Caco-2 (cell line): Measurements from ENCODE around the gene CORO2B. TPM values are rescaled to one million over a fixed set of nuclear protein-coding genes. Genes with fewer than 3 reads are reported as not detected.

Source experiments
- BruUV-seq: library from RNA; stranded (reverse); fragments of 400-500 nt; replicated peaks from 2 replicates; lab custom pipeline; 2021; lab: Mats Ljungman, UMichigan
- CTCF ChIA-PET: fragments of 300-600 bp; sonication (Branson Sonifier 250); formaldehyde crosslinking; loops from one replicate; lab custom pipeline; 2022; ENCODE audit warnings: antibody characterized with exemption; lab: Charles Lee
- POLR2A ChIA-PET: fragments of 300-600 bp; sonication (Branson Sonifier 250); formaldehyde crosslinking; loops from one replicate; lab custom pipeline; 2022; ENCODE audit warnings: antibody characterized with exemption; lab: Charles Lee
- DNase-seq, 2 experiments: peaks; one replicate each; pipeline versions ENCODE4 v3.0.0 to v3.0.0-alpha.2; 2020 to 2022
- H3K27me3 ChIP-seq: replicated peaks from 2 replicates; pipeline ENCODE4 v1.6.0; 2011; ENCODE audit warnings: low read length; ENCODE audit not compliant: control insufficient read depth, insufficient read depth
- H3K36me3 ChIP-seq: 2 replicates; pipeline ENCODE4 v1.5.1; 2011; ENCODE audit warnings: low read length; ENCODE audit not compliant: control insufficient read depth, insufficient read depth
- H3K4me1 ChIP-seq: fragments of 250-450 bp; sonication (Bioruptor Pico); 2 replicates; pipeline ENCODE4 v1.5.1; 2020; ENCODE audit warnings: mild to moderate bottlenecking
- H3K4me3 ChIP-seq: 2 replicates; pipeline ENCODE4 v1.5.1; 2011; ENCODE audit warnings: low read depth, mild to moderate bottlenecking, control low read depth, low read length
- H3K9me3 ChIP-seq: fragments of 250-450 bp; sonication (Bioruptor Pico); 2 replicates; pipeline ENCODE4 v1.5.1; 2020; ENCODE audit warnings: mild to moderate bottlenecking, moderate library complexity
- H3K27ac Mint-ChIP-seq: one replicate; pipeline ENCODE4 v1.8.0; 2022; ENCODE audit warnings: mixed read lengths; ENCODE audit not compliant: unreplicated experiment
- H3K27me3 Mint-ChIP-seq: one replicate; pipeline ENCODE4 v1.8.0; 2022; ENCODE audit warnings: mixed read lengths; ENCODE audit not compliant: insufficient read depth, unreplicated experiment
- H3K36me3 Mint-ChIP-seq: one replicate; pipeline ENCODE4 v1.8.0; 2022; ENCODE audit warnings: mild to moderate bottlenecking, mixed read lengths; ENCODE audit not compliant: insufficient read depth, unreplicated experiment
- H3K4me1 Mint-ChIP-seq: one replicate; pipeline ENCODE4 v1.8.0; 2022; ENCODE audit warnings: low read depth, mixed read lengths; ENCODE audit not compliant: unreplicated experiment
- H3K4me3 Mint-ChIP-seq: one replicate; pipeline ENCODE4 v1.8.0; 2022; ENCODE audit warnings: mild to moderate bottlenecking, moderate library complexity, mixed read lengths; ENCODE audit not compliant: unreplicated experiment
- H3K9me3 Mint-ChIP-seq: one replicate; pipeline ENCODE4 v1.8.0; 2022; ENCODE audit warnings: mixed read lengths; ENCODE audit not compliant: unreplicated experiment
- CTCF ChIP-seq, 2 experiments: fragments of 200-600 bp in 1 of 2; IDR thresholded peaks; 1 replicate in 1 of 2; 2 replicates in 1 of 2; pipeline versions ENCODE4 v1.5.1 to v1.8.0; 2011 to 2022; ENCODE audit warnings: antibody characterized with exemption in 1 of 2, control low read depth in 1 of 2, inconsistent platforms in 1 of 2, low read depth in 1 of 2, low read length in 1 of 2, mild to moderate bottlenecking in 1 of 2, moderate library complexity in 1 of 2; ENCODE audit not compliant: insufficient read depth in 1 of 2, severe bottlenecking in 1 of 2, unreplicated experiment in 1 of 2
- intact Hi-C: fragments of 100-400 bp; cut with micrococcal nuclease; formaldehyde crosslinking; loops from one replicate; pipeline ENCODE4 v1.10.0; 2022; ENCODE audit not compliant: unreplicated experiment
- total RNA-seq: library from RNA; stranded (reverse); gene quantifications from 2 replicates; pipeline ENCODE4 v1.2.3, GENCODE V29; 2022

The CORO2B gene
- total RNA-seq, 1 experiment from 2014 or later, result 0.25 TPM

- intact Hi-C loops, result loop anchor here (1.0 to 5.0 kb wide), 4 partner anchors 121 to 368 kb away; no protein-coding TSS in a partner anchor
- Mint-ChIP-seq H3K4me3 (no peak overlapping the region), H3K9me3 (no peaks in the 10 kb centered on the region), H3K36me3 (no peaks in the 10 kb centered on the region), H3K27me3 (peaks cover 3% of the 10 kb centered on the region), H3K27ac (no peak overlapping the region), H3K4me1 (no peaks in the 10 kb centered on the region)
- POLR2A ChIA-PET, result no interaction called here
- DNase-seq, result no peak
- Histone ChIP-seq H3K36me3 (no peaks in the 10 kb centered on the region), H3K4me1 (no peaks in the 10 kb centered on the region), H3K27me3 (no peaks in the 10 kb centered on the region; the same call in 1 of the 2 replicates), H3K9me3 (no peaks in the 10 kb centered on the region), H3K4me3 (no peak overlapping the region)
- CTCF ChIA-PET, result interaction anchor here (0.7 to 2.4 kb wide), 5 partner anchors 95 to 200 kb away, joined by 3 to 34 read pairs (median 5); no protein-coding TSS in a partner anchor
- TF ChIP-seq CTCF (IDR thresholded peaks at IDR 0.05; ENCODE audit: insufficient read depth in 1 of 2, low read depth in 1 of 2, low read length in 1 of 2, severe bottlenecking in 1 of 2, unreplicated experiment in 1 of 2), result no peak
- BruUV-seq, result no TSS peak
Observed at GRCh38 chr15:68674975-68675374, 96.2 kb downstream of the CORO2B start.

GRCh38 chr15:68676011-68676605 lies 97.3 kb downstream of the CORO2B start:
- Mint-ChIP-seq H3K36me3 (no peaks in the 10 kb centered on the region), H3K27ac (no peak overlapping the region), H3K9me3 (no peaks in the 10 kb centered on the region), H3K27me3 (peaks cover 3% of the 10 kb centered on the region), H3K4me3 (no peak overlapping the region), H3K4me1 (no peaks in the 10 kb centered on the region)
- ChIA-PET CTCF (interaction anchor here (1.3 to 1.9 kb wide), 2 partner anchors 116 to 127 kb away, joined by 3 to 7 read pairs; no protein-coding TSS in a partner anchor), POLR2A (no interaction called here)
- Histone ChIP-seq H3K9me3 (no peaks in the 10 kb centered on the region), H3K4me1 (no peaks in the 10 kb centered on the region), H3K4me3 (no peak overlapping the region), H3K36me3 (no peaks in the 10 kb centered on the region), H3K27me3 (no peaks in the 10 kb centered on the region; the same call in 1 of the 2 replicates)
- TF ChIP-seq CTCF (IDR thresholded peaks at IDR 0.05; ENCODE audit: insufficient read depth in 1 of 2, low read depth in 1 of 2, low read length in 1 of 2, severe bottlenecking in 1 of 2, unreplicated experiment in 1 of 2), result no peak
- DNase-seq, result no peak
- intact Hi-C loops, result no loop called here
- no TSS peak for BruUV-seq

GRCh38 chr15:68676926-68677325 lies 98.1 kb downstream of the CORO2B start:
- no peak for DNase-seq
- no TSS peak for BruUV-seq
- no peak for TF ChIP-seq CTCF (IDR thresholded peaks at IDR 0.05; ENCODE audit: insufficient read depth in 1 of 2, low read depth in 1 of 2, low read length in 1 of 2, severe bottlenecking in 1 of 2, unreplicated experiment in 1 of 2)
- Mint-ChIP-seq H3K4me3 (no peak overlapping the region), H3K27ac (no peak overlapping the region), H3K27me3 (peaks cover 3% of the 10 kb centered on the region), H3K36me3 (no peaks in the 10 kb centered on the region), H3K9me3 (no peaks in the 10 kb centered on the region), H3K4me1 (no peaks in the 10 kb centered on the region)
- ChIA-PET CTCF (interaction anchor here (1.2 kb wide), 1 partner anchor 117 kb away, joined by 3 read pairs; no protein-coding TSS in a partner anchor), POLR2A (no interaction called here)
- Histone ChIP-seq H3K36me3 (no peaks in the 10 kb centered on the region), H3K27me3 (no peaks in the 10 kb centered on the region; the same call in 1 of the 2 replicates), H3K4me3 (no peak overlapping the region), H3K9me3 (no peaks in the 10 kb centered on the region), H3K4me1 (no peaks in the 10 kb centered on the region)
- intact Hi-C loops, result no loop called here
